HG03097 (cell line): ENCODE measurements around the gene EPHA1.
"Not testable (repeated sequence)": the region's sequence is repeated elsewhere in the genome, so short reads cannot be mapped to it uniquely, and the experiment has no call there.

Experiments
- ATAC-seq: cut with Tn5 transposase; IDR thresholded peaks from one replicate; pipeline ENCODE4 v1.9.1; 2021; ENCODE audit not compliant: unreplicated experiment, low FRiP score

Gene EPHA1

DNA sequence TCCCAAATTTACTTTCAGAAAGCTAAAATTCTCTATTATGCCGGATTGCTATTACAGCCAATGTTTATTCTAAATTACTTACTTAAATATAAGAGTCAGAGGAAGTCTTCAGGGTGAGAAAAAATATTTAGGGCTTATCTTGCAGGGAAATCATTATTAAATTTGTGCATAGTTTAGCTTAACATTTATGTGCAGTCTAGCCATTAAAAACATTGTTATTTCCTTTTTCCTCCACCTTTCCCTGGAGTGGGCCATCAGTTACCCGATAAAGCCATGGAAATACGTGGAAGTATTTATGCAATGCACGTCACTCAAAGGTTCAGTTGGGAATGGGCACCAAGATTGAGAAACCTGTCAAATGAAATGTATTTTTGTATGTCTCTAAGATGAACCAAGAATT, 25.1 kb upstream of the EPHA1 start:
- ATAC-seq: no peak

DNA sequence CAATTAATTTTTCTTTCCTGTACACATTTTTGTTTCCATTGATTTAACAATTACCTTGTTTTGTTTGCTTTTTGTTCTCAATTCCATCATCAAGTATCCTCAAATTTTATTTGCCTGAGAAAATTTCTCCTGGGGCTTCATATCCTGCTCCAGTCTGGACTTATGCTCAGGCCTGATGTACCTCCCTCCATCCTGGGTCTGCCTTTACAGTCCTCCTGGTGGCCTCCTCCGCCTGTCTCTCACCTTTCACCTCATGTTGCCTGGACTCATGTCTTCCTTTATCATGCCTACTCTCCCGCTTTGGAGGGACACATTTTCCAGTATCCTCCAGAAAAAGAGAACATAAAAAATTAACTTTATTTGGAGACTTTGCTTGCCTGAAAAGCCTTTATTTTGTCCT, 22.5 kb upstream of the EPHA1 start:
- no peak for ATAC-seq

DNA sequence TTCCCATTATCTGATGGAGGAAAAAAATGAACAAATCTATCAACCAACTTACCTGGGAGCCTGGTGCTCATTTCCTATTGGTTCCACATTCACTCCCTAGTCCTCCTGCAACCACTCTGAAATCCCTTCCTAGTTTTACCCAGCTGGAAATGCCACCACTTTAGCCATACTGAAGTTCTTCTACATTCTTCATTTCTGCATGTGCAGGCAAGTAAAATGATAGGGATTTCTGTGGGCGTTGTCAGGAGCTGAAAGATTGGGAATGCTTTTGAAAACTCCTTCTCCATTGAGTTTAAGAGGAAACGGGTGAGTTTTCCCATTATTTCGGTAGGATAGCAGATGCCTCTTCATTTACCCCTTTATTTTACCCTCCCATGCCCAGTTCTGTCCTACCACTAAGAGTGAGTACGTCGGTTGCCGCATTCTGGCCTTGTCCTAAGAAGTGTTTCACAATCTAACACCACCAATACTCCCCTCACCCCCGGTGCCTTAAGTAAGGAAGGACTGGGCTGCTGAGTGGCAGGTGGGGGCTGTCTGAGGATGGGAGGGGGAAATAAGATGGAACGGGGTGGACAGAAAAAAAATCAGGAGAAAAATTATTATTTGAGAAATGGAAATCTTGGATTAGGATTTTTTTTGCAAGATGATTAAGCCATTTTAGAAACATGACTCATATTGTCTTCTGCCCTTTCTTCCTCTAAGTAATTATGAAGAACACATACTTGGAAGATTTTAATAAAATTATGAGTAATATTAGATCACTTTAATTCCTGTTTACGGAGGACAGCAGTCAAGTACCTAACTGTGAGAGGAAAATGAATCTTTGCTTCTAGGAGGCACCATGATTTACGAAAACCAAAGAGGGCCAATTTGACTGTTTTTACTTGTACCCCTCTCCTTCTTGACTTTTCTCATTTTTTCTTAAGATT, 21.4 kb upstream of the EPHA1 start:
- no peak for ATAC-seq

DNA sequence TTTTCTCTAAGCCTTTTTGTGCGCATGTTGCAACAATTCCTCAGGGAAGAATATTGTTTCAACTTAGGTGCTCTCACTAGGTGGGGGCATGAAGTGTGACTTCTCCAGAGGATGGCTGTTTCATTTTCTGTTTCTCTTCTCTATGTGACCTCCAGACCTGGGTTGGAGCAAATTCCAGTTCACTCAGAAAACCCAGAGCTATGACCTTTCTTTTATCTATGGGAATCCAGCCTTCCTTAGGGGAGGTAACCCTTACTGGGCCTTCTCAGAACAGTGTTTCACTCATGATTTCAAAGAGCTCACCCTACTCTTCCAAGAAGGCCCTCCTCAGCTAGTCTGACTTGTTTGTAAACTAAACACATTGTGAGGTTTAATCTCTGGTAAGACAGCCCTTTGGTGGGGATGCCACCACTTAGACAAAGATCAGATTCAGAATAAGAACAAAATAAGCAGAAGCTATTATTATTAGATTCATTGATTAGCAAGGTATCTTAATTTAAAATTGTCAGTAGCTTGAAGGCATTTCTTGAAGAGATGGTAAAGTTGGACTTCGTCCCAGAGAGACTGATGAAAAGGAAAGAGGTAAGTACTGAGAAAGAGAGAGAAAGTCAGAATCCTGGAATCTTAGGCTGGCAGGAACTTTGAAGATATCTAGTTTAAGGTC, 18.0 kb upstream of the EPHA1 start:
- ATAC-seq: no peak

DNA sequence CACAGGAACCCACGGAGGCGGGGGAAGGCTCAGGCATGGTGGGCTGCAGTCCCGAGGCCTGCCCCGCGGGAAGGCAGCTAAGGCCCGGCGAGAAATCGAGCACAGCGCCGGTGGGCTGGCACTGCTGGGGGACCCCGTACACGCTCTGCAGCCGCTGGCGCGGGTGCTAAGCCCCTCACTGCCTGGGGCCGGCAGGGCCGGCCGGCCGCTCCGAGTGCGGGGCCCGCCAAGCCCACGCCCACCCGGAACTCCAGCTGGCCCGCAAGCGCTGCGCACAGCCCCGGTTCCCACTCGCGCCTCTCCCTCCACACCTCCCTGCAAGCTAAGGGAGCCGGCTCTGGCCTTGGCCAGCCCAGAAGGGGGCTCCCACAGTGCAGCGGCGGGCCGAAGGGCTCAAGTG, 15.8 kb upstream of the EPHA1 start:
- ATAC-seq: not testable (repeated sequence)

DNA sequence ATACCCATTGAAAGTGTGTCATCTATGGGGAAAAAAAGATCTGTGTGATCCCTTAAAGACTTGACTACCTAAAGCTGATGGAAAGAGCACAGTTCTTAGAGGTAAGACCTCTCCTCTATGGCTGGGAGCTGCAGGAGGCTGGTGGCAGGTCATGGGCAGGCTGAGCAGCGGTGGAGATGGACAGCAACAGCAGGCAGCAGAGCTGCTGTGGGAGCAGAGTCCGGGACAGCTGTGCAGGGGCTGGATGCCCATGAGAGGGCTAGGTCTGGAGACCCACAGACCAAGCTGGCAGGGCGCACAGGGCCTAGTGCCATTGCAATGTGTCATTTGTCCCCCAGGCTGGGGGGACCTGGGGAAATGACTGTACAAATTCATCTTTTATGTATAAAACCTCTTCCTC, 13.4 kb upstream of the EPHA1 start:
- ATAC-seq: no peak

DNA sequence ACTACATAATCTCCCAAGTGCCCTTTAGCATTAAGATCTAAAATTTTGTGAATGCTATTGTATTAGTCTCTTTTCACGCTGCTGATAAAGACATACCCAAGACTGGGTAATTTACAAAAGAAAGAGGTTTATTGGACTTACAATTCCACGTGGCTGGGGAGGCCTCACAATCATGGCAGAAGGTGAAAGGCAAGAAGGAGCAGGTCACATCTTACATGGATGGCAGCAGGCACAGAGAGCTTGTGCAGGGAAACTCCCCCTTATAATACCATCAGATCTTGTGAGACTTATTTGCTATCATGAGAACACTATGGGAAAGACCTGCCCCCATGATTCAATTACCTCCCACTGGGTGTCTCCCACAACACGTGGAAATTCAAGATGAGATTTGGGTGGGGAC, 12.0 kb upstream of the EPHA1 start:
- ATAC-seq: not testable (repeated sequence)

DNA sequence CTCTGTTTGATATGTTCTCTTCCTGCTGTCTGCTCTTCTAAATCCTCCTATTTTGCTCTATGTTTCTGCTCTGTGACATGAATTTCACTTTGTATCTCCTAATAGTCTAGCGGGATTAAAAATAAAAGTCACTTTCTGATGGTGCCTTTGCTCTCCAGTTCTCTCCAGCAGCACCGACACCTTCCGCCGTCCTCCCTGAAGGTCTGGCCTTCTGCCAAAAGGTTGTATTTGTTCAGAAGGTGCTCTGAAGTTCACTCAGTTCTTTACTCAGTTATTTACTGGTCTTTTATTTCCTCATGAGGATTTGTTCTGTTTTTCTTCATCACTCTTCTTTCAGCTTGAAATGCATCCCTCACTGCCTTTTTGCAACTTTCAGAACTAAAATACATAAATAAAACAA, 11.2 kb upstream of the EPHA1 start:
- no peak for ATAC-seq

DNA sequence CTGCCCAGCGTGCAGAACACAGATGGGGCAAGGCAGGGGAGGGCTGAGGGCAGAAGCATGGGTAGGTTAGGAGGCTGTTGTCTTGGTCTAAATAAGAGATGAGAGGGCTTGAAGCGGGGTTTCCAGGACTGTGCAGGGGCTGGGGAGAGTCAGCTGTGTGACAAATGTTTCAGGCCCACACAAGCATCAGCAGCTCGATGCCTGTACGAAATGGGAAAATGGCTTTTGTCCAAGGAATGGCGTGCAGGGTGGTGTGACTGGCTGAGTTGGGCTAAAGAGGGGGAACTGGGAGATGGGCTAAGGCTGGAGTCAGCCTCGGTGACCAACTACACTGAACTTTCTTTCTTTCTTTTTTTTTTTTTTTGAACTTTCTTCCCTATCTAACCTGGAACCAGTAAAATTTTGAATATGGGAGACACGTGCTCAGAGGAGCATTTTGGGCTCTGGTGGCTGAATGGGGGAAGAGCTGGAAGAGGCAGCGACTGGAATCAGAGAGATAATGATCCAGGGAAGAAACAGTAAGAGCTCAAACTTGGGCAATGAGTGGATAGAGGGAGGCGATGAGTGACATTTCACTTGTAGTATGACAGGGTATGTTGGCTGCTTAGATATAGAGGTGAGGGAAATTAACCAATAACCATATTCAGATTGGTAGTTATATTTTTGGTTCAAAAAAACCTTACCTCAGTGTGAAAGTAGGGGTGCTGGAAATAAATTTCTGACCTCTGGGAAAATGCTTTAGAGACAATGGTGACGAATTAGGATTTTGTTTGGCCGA, 10.2 kb upstream of the EPHA1 start:
- ATAC-seq: no peak

DNA sequence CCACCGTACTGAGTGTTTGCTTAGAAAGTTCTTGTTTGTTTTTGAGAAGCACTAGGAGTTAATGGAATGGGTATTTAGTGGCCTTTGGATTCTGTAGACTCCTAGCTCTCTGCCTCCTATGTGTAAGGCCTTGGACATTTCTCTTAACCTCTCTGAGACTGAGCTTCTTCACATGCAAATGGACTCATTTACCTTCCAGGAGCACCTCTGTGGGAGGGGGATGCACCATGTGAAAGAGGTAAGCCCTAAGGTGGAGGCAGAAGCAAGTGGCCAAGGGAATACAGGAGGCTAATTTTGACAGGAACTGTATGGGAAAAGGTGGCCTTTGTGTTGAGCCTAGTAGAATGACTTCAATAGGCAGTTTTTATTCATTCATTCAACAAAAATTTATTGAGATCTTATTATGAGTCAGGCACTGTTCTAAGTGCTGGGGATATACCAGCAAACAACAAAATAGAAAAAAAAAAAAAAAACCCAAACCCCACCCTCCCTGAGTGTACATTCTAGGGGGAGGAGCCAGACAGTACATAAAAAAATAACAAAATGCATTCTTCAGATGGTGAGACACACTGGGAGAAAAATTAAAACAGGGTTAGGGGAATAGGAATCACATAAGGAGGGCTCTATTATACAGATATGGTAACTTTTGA, 9.2 kb upstream of the EPHA1 start:
- no peak for ATAC-seq

DNA sequence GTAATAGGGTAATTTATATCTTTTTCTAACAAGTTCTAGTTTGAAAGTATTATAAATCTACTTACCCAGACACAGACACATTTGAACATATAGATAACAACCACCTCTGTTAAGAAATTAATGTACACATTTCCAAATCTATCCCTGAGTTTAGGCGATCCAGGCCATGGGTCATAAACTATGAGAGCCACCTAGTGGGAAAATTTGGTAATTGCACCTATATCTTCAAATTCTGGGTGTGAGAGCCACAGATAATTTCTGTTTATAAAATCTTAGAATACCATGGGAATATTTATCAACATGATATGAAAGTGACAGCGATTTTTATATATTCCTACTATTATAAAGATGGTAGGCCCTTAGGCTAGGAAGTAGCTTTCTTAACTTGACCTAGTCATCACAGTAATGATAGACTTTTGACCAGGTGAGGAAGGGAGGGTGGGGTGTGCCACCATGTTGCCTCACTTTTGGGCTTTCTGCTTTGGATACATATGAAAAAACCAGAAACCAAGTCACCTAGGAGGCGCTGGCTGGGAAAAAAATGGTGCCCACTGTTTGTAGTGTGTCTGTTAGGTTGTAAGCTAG, 8.0 kb upstream of the EPHA1 start:
- no peak for ATAC-seq

DNA sequence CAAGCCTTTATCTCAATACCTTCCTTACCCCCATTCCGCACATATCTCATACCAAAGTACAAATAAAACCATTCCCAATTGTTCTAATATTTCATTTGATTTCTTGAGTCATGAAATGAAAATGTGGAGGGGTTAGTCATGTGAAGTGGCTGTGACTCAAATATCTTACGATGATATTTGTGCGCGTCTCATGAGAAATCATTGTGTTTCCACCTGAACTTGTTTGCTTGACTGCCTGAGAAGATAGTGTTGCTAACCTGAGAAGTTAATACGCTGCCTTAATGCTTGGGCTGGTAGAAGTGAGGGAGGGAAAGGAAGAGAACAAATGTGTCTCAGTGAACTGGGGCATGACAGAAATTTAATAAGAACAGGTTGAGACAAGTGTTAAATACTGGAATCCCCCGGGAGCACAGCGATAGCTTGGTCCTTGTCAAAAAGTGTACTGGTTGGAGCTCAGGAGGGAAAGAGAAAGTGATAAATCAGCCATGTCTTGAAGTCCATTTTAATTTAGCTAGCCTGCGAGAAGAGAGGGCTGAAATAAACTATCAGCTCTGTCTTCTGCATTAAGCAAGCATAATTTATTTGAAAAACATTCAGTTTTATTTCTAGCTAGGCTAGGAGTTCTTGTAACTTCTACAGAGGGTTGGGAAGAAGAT, 7.2 kb upstream of the EPHA1 start:
- ATAC-seq: no peak

DNA sequence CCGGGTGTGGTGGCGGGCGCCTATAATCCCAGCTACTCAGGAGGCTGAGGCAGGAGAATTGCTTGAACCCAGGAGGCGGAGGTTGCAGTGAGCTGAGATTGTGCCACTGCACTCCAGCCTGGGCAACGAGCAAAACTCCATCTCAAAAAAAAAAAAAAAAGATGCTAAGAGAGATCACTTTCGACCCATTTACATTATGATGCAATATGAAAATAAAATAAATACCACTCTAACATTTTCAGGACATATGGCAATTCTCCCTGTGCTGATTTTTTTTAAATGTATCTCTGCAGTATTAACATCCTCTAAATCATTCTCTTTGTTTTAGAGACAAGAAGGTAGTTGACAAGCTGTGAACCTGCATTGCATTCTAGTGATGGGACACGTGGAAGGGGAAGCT, 6.6 kb upstream of the EPHA1 start:
- not testable (repeated sequence) for ATAC-seq

DNA sequence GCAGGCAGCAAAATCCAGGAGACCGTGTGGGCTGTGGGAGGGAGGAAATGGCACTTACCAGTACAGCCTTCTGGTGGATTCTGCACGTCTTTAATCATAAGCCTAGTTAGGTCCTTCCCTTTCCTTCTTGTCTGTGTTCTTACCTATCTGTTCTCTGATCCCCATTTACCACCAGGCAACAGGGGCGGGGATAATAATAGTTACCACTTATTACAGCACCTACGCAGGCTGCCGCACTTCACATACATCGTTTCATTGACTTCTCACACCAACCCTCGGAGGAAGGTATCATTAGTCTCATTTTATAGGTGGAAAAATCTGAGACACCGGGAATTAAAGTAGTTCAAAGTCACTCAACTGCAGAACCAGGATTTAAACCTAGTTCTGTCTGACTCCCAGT, 4.5 kb upstream of the EPHA1 start:
- ATAC-seq: no peak

DNA sequence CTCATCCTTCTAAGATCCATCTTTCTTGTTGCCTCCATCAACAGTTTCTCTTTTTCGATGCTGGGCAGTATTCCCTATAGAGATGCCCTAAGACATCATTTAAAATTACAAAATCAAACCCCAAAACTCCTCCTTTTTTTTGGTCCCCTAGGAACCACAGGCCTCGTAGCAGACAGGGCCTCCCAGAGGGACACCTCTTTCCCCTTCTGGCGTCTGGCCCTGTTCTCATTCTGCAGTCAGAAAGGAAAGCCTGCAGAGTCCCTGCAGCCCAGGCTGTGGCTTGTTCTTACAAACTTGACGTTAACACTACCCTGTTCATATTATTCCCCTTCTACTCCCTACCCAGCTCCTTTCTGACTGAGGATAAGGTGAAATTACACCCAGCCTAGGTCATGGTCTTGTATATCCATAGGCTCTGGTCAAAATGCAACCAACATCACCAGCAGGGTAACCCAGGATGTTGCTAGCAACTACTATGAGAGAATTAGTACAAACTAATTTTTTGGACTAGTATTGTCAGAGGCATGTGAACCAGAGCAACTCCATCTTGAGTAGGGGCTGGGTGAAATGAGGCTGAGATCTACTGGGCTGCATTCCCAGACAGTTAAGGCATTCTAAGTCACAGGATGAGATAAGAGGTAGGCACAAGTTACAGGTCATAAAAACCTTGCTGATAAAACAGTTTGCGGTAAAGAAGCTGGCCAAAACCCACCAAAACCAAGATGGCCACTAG, 3.5 kb upstream of the EPHA1 start:
- ATAC-seq: no peak

DNA sequence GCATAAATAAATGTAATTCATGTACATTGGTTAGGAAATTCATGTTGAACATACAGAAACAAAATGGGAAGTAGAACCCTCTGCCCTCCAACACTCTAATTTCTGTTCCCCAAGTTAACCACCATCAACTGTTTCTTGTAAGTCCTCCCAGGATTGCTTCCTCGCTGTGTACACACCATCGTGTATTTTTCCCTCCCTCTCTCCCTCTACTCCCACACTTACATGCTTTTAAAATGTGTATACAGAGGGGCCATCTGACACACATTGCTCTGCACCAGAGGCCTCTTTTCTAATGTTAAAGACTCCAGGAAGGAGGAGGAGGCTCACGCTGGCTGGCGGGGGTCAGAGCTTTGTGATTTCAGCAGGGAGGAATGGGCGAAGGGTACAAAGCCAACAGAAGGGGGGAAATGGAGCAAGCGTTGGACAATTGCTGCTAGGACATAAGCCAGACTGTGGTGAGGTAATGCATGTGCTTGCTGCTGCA, 1.9 kb upstream of the EPHA1 start:
- ATAC-seq: no peak

DNA sequence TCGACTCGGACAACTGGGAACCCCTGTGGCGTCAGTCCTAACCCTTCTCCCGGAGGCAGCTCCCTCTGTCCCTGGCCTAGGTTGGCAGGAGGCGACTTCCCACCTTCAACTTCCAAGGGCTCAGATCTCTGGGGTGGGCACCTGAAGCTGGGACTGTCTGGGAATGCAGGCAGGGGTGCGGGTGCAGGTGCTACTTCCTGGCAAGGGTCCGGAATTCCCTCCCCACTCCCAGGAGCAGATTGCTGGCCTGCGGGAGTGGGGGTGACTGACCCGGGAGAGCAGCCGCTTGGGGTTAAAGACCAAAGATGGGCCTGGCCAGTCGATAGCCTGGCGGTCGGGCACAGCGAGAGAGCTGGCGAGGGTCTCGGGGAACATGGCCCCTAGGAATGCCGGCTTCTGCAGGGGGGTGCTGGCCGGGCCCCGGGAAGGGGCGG, 387 bp downstream of the EPHA1 start:
- ATAC-seq: no peak

DNA sequence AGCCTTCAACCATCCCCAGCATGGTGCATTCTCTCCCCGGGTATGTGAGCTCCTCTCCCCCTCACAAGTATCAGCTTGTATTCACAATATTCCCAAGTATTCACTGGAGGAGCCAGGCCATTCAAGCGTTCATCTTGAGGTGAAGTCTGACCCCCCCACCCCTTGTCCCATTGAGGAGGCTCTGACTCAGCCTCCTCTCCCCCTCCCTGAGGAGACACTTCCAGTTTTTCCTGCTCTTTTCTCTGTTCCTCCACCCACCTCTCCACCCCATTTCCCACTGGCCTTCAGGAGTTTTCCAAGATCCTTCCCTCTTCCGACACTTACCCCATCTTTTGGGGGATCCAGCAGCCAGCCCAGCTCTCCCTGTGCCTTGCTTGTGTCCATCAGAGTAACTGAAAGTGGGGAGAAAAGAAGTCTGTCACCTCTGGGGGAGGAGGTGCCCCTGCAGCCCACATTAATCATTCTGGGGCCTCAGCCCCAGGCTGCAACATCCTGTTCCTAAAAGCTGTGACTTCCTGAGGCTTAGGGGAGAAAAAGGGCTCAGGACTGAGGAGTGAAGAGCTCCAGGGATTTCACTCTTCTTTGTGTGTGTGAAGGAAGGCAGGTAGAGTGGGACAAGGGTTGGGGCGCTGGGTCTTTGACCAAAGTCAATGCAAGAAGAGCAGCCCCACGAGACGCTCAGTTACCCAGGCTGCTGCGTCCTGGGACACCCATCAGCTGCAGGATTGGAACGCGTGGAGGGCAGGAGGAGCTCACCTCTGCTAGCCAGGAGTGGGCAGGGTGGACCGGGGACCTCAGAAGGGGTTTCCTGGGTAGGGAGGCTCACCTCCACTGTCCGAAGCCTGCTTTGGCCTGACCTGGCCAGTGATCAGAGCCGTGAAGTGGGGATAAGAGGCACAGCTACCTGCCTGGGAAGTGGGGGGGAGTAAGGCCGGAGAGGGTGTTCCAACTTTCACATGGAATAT, 1.1 kb downstream of the EPHA1 start:
- ATAC-seq: no peak
